Ishikawa (cell line): ENCODE data around the gene WNT3A.

Experiments used
- CEBPB ChIP-seq: IDR thresholded peaks from 2 replicates; pipeline ENCODE4 v1.6.1; 2012
- CREB1 ChIP-seq: IDR thresholded peaks from 2 replicates; pipeline ENCODE4 v1.6.1; 2012; ENCODE audit warnings: low read depth
- EGR1 ChIP-seq: IDR thresholded peaks from 2 replicates; pipeline ENCODE4 v1.6.1; 2012
- EP300 ChIP-seq: IDR thresholded peaks from 2 replicates; pipeline ENCODE4 v1.6.1; 2012; ENCODE audit warnings: borderline replicate concordance
- MAX ChIP-seq: IDR thresholded peaks from 2 replicates; pipeline ENCODE4 v1.6.1; 2012
- RAD21 ChIP-seq: IDR thresholded peaks from 2 replicates; pipeline ENCODE4 v1.6.1; 2012; ENCODE audit warnings: low read depth
- REST ChIP-seq: IDR thresholded peaks from 2 replicates; pipeline ENCODE4 v1.6.1; 2012; ENCODE audit warnings: low read depth, mild to moderate bottlenecking
- TAF1 ChIP-seq: IDR thresholded peaks from 2 replicates; pipeline ENCODE4 v1.6.1; 2012; ENCODE audit warnings: low read depth, mild to moderate bottlenecking
- YY1 ChIP-seq: IDR thresholded peaks from 2 replicates; pipeline ENCODE4 v1.6.1; 2012; ENCODE audit warnings: low read depth
- ZBTB7A ChIP-seq: IDR thresholded peaks from 2 replicates; pipeline ENCODE4 v1.6.1; 2012; ENCODE audit warnings: low read depth

- no peak for TF ChIP-seq YY1
- TF ChIP-seq MAX = no peak
- TF ChIP-seq RAD21 = no peak
- TF ChIP-seq REST = no peak
- TF ChIP-seq TAF1 = no peak
- TF ChIP-seq EGR1 = no peak
- no peak for TF ChIP-seq ZBTB7A
- TF ChIP-seq EP300 = no peak
- TF ChIP-seq CEBPB = no peak
- no peak for TF ChIP-seq CREB1
Measured at GRCh38 chr1:228016181-228016510, 9.3 kb downstream of the WNT3A start.
